ENCODE data around the gene RNF10.
"Not testable (repeated sequence)": the region's sequence is repeated elsewhere in the genome, so short reads cannot be mapped to it uniquely, and the experiment has no call there.

RNF10 gene

GRCh38 chr12:120534203-120534702 is at the start of gene RNF10:
RNF10 (plus strand) TSS chr12:120534356; CDS start chr12:120534812, 456 bp downstream.
- H3K4me3 ChIP-seq (ENCODE audit: low read depth, low read length), result peak within 1 kb of the TSS; percentile 89
- H3K27ac ChIP-seq, result peak within 1 kb of the TSS; percentile 77
- DNase-seq, result peak; percentile 70
- H3K36me3 ChIP-seq (replicated peaks), result no peaks in the 10 kb centered on the region
- TF ChIP-seq CTCF (IDR thresholded peaks at IDR 0.05; ENCODE audit: low read depth, low read length, missing control alignments), result no peak
- H3K27me3 ChIP-seq (replicated peaks), result no peaks in the 10 kb centered on the region
- in situ Hi-C loops (cut with HindIII; ENCODE audit: low pct_ligation_motif_present, low sequenced_read_pairs), result no loop called here

GRCh38 chr12:120485961-120486881 is 47.9 kb upstream of the RNF10 start:
- no peak for TF ChIP-seq CTCF (IDR thresholded peaks at IDR 0.05; ENCODE audit: low read depth, low read length, missing control alignments)
- H3K27ac ChIP-seq, result no peak overlapping the region
- DNase-seq, result no peak
- no peaks in the 10 kb centered on the region for H3K27me3 ChIP-seq (replicated peaks)
- H3K4me3 ChIP-seq (ENCODE audit: low read depth, low read length), result no peak overlapping the region
- in situ Hi-C loops (cut with HindIII; ENCODE audit: low pct_ligation_motif_present, low sequenced_read_pairs), result no loop called here
- H3K36me3 ChIP-seq (replicated peaks), result no peaks in the 10 kb centered on the region

GRCh38 chr12:120487552-120487951 is 46.6 kb upstream of the RNF10 start:
- DNase-seq; H3K4me3 ChIP-seq (ENCODE audit: low read depth, low read length); H3K36me3 ChIP-seq (replicated peaks); H3K27ac ChIP-seq; in situ Hi-C loops (cut with HindIII; ENCODE audit: low pct_ligation_motif_present, low sequenced_read_pairs); H3K27me3 ChIP-seq (replicated peaks): not testable (repeated sequence)

- Histone ChIP-seq H3K27ac (no peak overlapping the region), H3K27me3 (replicated peaks) (no peaks in the 10 kb centered on the region), H3K36me3 (replicated peaks) (no peaks in the 10 kb centered on the region), H3K4me3 (ENCODE audit: low read depth, low read length) (no peak overlapping the region)
- in situ Hi-C loops (cut with HindIII; ENCODE audit: low pct_ligation_motif_present, low sequenced_read_pairs), result no loop called here
- no peak for DNase-seq
- TF ChIP-seq CTCF (IDR thresholded peaks at IDR 0.05; ENCODE audit: low read depth, low read length, missing control alignments), result no peak
These were observed 46.0 kb upstream of the RNF10 start for GRCh38 chr12:120488057-120488640.

- no peak for TF ChIP-seq CTCF (IDR thresholded peaks at IDR 0.05; ENCODE audit: low read depth, low read length, missing control alignments)
- H3K4me3 ChIP-seq (ENCODE audit: low read depth, low read length), result no peak overlapping the region
- no peak overlapping the region for H3K27ac ChIP-seq
- in situ Hi-C loops (cut with HindIII; ENCODE audit: low pct_ligation_motif_present, low sequenced_read_pairs), result no loop called here
- H3K27me3 ChIP-seq (replicated peaks), result no peaks in the 10 kb centered on the region
- no peaks in the 10 kb centered on the region for H3K36me3 ChIP-seq (replicated peaks)
- DNase-seq, result no peak
These were observed 45.1 kb upstream of the RNF10 start for GRCh38 chr12:120489018-120489417.

GRCh38 chr12:120490325-120490724 is 43.8 kb upstream of the RNF10 start:
- Histone ChIP-seq H3K36me3 (replicated peaks) (no peaks in the 10 kb centered on the region), H3K27me3 (replicated peaks) (no peaks in the 10 kb centered on the region), H3K4me3 (ENCODE audit: low read depth, low read length) (no peak overlapping the region), H3K27ac (no peak overlapping the region)
- in situ Hi-C loops (cut with HindIII; ENCODE audit: low pct_ligation_motif_present, low sequenced_read_pairs), result no loop called here
- DNase-seq, result no peak
- TF ChIP-seq CTCF (IDR thresholded peaks at IDR 0.05; ENCODE audit: low read depth, low read length, missing control alignments), result no peak

Measured in brain microvascular endothelial cell (primary cell).